Suprapubic skin (tissue), 3 donors: Measurements from ENCODE around the gene EYS.

Source experiments
- POLR2A ChIP-seq, 2 donors: fragments of 450-650 bp; IDR thresholded peaks; one replicate each; pipeline ENCODE4 v1.6.1; 2017; ENCODE audit warnings: antibody characterized with exemption in 2 of 2, mild to moderate bottlenecking in 2 of 2, moderate library complexity in 2 of 2
- TF ChIP-seq, protein P1 (sequence below), 2 donors: fragments of 200-600 bp in 1 of 2; fragments of 450-650 bp in 1 of 2; sonication (generic) in 1 of 2; IDR thresholded peaks; one replicate each; pipeline ENCODE4 v1.5.1; 2016 to 2019; ENCODE audit warnings: antibody characterized with exemption in 2 of 2, mild to moderate bottlenecking in 1 of 2, moderate library complexity in 1 of 2

DNA sequence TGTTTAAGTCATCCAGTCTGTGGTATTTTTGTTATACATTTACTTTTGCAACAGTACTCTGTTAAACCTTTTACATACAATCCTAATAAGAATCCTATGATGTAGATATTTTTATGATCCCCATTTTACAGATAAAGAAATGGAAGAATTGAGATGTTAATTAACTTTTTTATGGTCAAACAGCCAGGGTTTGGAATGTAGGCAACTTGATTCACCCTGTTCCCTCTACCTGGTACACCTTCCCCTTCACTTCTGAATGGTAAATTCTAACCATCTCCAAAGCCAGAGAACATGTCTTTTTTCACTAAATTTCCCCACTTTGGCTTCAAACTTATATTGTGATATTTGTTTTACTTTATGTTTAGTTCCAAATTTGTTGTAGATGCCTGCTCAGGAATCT, 1771.3 kb downstream of the EYS start:
- TF ChIP-seq POLR2A (IDR thresholded peaks at IDR 0.05), result no peak
- TF ChIP-seq, protein P1, sequence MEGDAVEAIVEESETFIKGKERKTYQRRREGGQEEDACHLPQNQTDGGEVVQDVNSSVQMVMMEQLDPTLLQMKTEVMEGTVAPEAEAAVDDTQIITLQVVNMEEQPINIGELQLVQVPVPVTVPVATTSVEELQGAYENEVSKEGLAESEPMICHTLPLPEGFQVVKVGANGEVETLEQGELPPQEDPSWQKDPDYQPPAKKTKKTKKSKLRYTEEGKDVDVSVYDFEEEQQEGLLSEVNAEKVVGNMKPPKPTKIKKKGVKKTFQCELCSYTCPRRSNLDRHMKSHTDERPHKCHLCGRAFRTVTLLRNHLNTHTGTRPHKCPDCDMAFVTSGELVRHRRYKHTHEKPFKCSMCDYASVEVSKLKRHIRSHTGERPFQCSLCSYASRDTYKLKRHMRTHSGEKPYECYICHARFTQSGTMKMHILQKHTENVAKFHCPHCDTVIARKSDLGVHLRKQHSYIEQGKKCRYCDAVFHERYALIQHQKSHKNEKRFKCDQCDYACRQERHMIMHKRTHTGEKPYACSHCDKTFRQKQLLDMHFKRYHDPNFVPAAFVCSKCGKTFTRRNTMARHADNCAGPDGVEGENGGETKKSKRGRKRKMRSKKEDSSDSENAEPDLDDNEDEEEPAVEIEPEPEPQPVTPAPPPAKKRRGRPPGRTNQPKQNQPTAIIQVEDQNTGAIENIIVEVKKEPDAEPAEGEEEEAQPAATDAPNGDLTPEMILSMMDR (IDR thresholded peaks at IDR 0.05), result no peak
